Activated CD8-positive, alpha-beta memory T cell treated with anti-CD3 and anti-CD28 coated beads for 48 hours (primary cell): ENCODE data around the gene PADI6.

Source experiments
- DNase-seq, 3 experiments: peaks; one replicate each; pipeline ENCODE4 v3.0.0-alpha.2; 2020; ENCODE audit warnings: low read depth in 2 of 3, low spot score in 2 of 3

PADI6 gene

GRCh38 chr1:17356387-17357026, 15.5 kb upstream of the PADI6 start:
- no peak for DNase-seq

GRCh38 chr1:17358557-17358956, 13.4 kb upstream of the PADI6 start:
- DNase-seq, result no peak

- no peak for DNase-seq
Measured at GRCh38 chr1:17359031-17359430, 13.0 kb upstream of the PADI6 start.

GRCh38 chr1:17359808-17360207, 12.2 kb upstream of the PADI6 start:
- DNase-seq, result no peak

GRCh38 chr1:17360272-17360956, 11.6 kb upstream of the PADI6 start:
- DNase-seq, result no peak

GRCh38 chr1:17361687-17362086, 10.3 kb upstream of the PADI6 start:
- no peak for DNase-seq

- no peak for DNase-seq
Measured at GRCh38 chr1:17363351-17363750, 8.6 kb upstream of the PADI6 start.

GRCh38 chr1:17363771-17364170, 8.2 kb upstream of the PADI6 start:
- no peak for DNase-seq

GRCh38 chr1:17365293-17365692, 6.7 kb upstream of the PADI6 start:
- no peak for DNase-seq

- DNase-seq, result no peak
Measured at GRCh38 chr1:17369466-17369865, 2.5 kb upstream of the PADI6 start.

- DNase-seq, result no peak
Measured at GRCh38 chr1:17370618-17371017, 1.4 kb upstream of the PADI6 start.

GRCh38 chr1:17372955-17373354, 959 bp downstream of the PADI6 start:
- no peak for DNase-seq

GRCh38 chr1:17375651-17376050, 3.7 kb downstream of the PADI6 start:
- DNase-seq, result no peak

GRCh38 chr1:17377325-17377953, 5.4 kb downstream of the PADI6 start:
- DNase-seq, result no peak

- no peak for DNase-seq
Measured at GRCh38 chr1:17381161-17381560, 9.2 kb downstream of the PADI6 start.

GRCh38 chr1:17392199-17392740, 20.3 kb downstream of the PADI6 start:
- DNase-seq, result no peak

- no peak for DNase-seq
Measured at GRCh38 chr1:17393230-17393629, 21.2 kb downstream of the PADI6 start.

GRCh38 chr1:17397910-17398695, 26.1 kb downstream of the PADI6 start:
- DNase-seq, result no peak

- no peak for DNase-seq
Measured at GRCh38 chr1:17400725-17401341, 28.8 kb downstream of the PADI6 start.

GRCh38 chr1:17401841-17402240, 29.8 kb downstream of the PADI6 start:
- no peak for DNase-seq

- DNase-seq, result no peak
Measured at GRCh38 chr1:17403081-17403480, 31.1 kb downstream of the PADI6 start.
